HG03175 (cell line): ENCODE results near the gene AFMID.
"Not testable (repeated sequence)": the region's sequence is repeated elsewhere in the genome, so short reads cannot be mapped to it uniquely, and the experiment has no call there.

Experiments
- ATAC-seq: cut with Tn5 transposase; IDR thresholded peaks from one replicate; pipeline ENCODE4 v1.9.1; 2021; ENCODE audit warnings: mild to moderate bottlenecking, moderate library complexity; ENCODE audit not compliant: unreplicated experiment

The AFMID gene

DNA sequence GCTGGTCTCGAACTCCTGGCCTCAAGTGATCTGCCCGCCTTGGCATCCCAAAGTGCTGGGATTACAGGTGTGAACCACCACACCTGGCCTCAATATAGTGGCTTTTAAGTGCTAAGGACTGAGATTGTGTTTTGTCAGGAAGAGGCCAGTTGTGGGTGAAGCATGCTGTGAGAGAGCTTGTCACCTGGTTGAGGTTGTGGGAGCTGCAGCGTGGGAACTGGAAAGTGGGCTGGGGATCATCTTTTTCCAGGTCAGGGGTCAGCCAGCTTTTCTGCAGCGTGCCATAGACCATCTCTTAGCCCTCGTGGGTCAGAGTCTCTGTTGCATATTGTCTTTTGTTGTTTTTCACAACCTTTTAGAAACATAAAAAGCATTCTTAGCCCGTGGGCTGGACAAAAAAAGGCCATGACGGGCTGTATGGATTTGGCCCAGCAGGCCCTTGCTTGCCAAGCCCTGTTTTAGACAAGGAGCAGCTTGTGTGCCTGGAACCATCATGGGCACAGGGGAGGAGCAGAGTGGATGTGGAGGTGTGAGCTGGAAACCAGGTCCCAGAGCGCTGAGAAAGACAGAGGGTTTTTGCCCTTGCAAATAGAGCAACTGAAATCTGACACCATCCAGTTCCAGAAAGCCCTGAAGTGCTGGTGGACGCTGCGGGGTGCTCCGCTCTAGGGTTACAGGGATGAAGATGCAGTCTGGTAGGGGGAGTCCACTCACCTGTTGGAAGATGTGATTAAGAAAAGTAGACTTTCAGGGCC, 32.4 kb downstream of the AFMID start:
- ATAC-seq = no peak

DNA sequence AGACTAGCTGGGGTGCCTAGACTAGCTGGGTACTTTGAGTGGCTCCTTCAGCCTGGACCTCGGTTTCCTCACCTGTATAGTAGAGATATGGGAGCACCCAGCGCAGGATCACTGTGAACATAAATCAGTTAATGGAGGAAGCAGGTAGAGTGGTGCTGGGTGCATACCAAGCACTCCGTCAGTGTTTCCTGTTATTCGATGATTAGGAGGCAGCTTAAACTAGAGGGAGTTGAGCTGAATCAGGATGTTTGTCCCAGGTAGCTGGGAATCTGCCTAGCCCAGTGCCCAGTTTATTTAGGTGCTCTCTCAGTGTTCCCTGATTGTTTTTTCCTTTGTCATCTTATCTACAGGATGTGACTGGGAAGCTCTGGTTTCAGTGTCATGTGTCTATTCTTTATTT, 35.9 kb downstream of the AFMID start:
- no peak for ATAC-seq

DNA sequence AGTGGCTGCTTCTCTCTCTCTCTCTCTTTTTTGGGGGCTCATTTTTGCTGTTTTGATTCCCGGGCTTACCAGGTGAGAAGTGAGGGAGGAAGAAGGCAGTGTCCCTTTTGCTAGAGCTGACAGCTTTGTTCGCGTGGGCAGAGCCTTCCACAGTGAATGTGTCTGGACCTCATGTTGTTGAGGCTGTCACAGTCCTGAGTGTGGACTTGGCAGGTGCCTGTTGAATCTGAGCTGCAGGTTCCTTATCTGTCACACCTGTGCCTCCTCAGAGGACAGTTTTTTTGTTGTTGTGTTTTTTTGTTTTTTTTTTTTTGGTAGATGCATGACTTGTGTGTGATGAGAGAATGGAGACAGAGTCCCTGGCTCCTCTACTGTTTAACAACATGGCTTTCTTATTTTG, 36.6 kb downstream of the AFMID start:
- no peak for ATAC-seq

DNA sequence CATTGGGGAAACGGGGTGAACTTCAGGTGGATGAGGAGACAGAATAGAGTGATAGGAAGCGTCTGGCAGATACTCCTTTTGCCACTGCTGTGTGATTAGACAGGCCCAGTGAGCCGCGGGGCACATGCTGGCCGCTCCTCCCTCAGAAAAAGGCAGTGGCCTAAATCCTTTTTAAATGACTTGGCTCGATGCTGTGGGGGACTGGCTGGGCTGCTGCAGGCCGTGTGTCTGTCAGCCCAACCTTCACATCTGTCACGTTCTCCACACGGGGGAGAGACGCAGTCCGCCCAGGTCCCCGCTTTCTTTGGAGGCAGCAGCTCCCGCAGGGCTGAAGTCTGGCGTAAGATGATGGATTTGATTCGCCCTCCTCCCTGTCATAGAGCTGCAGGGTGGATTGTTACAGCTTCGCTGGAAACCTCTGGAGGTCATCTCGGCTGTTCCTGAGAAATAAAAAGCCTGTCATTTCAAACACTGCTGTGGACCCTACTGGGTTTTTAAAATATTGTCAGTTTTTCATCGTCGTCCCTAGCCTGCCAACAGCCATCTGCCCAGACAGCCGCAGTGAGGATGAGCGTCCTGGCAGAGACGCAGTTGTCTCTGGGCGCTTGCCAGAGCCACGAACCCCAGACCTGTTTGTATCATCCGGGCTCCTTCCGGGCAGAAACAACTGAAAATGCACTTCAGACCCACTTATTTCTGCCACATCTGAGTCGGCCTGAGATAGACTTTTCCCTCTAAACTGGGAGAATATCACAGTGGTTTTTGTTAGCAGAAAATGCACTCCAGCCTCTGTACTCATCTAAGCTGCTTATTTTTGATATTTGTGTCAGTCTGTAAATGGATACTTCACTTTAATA, 37.3 kb downstream of the AFMID start:
- no peak for ATAC-seq

DNA sequence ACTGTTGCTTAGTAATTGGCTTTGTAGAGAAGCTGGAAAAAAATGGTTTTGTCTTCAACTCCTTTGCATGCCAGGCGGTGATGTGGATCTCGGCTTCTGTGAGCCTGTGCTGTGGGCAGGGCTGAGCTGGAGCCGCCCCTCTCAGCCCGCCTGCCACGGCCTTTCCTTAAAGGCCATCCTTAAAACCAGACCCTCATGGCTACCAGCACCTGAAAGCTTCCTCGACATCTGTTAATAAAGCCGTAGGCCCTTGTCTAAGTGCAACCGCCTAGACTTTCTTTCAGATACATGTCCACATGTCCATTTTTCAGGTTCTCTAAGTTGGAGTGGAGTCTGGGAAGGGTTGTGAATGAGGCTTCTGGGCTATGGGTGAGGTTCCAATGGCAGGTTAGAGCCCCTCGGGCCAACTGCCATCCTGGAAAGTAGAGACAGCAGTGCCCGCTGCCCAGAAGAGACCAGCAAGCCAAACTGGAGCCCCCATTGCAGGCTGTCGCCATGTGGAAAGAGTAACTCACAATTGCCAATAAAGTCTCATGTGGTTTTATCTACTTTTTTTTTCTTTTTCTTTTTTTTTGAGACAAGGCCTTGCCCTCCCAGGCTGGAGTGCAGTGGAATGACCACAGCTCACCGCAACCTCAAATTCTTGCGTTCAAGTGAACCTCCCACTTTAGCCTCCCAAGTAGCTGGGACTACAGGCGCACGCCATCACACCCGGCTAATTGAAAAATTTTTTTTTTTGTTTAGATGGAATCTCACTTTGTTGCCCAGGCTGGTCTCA, 38.1 kb downstream of the AFMID start:
- no peak for ATAC-seq

DNA sequence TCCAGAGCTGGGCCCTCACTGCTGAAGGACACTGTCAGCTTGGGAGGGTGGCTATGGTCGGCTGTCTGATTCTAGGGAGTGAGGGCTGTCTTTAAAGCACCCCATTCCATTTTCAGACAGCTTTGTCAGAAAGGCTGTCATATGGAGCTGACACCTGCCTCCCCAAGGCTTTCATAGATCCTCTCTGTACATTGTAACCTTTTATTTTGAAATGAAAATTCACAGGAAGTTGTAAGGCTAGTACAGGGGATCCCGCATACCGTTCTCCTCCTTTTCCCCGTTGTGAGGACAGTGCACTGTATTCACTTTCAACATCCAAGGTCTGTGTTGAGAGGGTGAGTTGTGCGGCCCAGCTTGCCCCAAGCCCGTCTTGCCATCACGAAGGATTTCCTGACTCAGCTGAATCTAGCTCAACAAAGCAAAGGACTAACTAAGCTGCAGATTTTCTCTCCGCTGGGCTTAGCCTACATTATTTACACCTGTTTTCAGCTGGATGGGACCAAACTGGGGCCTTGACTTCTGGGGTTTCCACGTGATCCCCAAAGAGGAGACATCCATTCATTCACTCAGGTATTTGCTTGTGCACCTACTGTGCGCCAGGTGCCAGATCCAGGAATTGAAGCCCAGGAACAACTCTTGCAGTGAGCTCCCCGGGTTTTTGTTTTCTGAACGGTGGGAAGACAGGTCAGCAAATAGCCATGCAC, 39.0 kb downstream of the AFMID start:
- ATAC-seq = no peak

DNA sequence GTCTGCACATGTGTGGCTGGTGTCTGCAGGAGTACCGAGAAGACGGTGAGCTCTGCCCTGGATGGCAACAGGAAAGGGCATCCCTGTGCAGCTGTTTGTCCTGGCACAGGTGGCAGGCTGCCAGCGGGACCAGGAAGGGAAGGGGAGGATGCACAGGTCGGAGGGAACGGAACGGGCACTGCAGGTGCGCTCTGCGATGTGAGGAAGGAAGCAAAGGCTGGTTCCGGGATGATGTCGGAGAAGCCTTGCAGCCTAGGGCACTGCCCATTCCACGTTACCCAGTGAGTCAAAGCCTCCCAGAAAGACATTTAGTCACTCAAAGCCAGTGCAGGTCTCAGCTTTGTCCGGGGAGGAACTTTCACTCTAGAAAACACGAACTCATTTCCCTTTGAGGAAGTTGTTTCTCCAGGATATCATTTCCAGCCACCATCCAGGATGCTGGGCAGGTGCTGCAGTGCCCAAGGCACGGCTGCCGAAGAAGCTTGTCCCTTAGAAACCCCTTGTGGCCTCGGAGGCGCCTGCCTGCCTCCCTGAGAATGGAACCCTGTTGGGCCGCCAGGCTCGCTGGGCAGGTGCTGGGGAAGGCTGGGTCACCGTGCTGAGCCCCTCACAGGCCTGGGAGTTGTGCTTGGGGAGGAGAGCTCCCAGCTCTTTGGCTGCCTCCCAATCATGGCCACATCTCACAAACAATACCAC, 39.7 kb downstream of the AFMID start:
- ATAC-seq = no peak

DNA sequence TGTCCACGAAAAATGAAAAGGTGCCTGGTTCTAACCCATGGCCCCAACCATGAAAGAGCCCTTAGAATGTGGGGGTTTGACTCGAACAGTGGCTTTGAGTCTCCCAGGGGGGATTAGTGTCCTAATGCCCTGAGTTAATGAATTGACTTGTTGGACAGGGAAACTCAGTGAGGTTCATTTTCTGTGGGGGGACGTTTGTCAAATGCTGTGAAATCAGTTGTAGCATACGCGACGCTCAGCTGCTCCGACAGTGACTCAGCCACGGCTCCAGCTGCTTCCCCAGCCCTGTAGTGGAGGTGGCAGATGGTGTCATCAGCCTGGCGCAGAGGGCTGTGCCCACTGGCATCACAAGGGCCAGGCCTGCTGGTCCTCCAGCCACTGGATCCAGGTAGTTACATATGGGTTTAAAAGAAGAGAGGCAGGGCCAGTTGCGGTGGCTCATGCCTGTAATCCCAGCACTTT, 40.3 kb downstream of the AFMID start:
- ATAC-seq = no peak

DNA sequence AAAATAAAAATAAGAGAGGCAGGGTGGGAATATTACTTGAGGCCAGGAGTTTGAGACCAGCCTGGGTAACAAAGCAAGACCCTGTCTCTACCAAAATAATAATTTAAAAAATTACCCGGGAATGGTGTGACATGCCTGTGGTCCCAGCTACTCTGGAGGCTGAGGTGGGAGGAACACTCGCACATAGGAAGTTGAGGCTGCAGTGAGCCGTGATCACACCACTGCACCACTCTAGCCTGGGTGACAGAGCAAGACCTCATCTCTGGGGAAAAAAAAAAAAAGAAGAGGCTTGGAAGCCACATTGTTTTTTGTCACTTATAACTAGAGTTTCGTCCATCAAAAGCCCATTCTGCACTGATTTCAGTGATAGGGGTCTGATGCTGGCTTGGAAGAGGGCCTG, 41.0 kb downstream of the AFMID start:
- no peak for ATAC-seq

DNA sequence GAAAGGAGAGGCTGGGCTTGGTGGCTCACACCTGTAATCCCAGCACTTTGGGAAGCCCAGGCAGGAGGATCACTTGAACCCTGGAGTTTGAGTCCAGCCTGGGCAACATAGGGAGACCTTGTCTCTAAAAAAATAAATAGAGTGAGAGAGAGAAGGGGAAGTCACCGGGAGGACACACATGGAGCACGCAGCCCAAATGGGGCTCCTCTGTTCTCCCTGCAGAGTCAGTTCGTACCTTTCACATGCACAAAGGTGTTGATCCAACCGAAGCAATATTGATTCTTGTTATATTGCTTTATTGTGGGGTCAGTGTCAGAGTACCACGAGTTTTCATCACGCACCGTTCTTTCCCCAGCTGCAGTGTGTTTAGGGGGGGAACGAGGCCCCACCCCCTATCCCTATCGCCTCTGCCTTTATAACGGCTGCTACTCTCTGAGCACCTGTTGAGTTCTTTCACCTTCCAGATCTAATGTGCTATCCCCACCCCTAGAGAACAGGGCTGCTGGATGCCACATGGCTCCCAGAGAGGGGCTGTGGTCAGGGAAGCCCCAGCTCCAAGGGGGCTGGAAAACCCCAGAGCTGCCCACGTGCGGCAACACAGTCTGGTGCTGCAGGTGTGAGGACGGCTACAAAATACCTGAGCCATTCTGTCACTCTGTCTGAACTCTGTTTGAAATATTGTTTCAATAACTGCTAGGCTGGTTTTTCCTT, 43.2 kb downstream of the AFMID start:
- ATAC-seq = no peak

DNA sequence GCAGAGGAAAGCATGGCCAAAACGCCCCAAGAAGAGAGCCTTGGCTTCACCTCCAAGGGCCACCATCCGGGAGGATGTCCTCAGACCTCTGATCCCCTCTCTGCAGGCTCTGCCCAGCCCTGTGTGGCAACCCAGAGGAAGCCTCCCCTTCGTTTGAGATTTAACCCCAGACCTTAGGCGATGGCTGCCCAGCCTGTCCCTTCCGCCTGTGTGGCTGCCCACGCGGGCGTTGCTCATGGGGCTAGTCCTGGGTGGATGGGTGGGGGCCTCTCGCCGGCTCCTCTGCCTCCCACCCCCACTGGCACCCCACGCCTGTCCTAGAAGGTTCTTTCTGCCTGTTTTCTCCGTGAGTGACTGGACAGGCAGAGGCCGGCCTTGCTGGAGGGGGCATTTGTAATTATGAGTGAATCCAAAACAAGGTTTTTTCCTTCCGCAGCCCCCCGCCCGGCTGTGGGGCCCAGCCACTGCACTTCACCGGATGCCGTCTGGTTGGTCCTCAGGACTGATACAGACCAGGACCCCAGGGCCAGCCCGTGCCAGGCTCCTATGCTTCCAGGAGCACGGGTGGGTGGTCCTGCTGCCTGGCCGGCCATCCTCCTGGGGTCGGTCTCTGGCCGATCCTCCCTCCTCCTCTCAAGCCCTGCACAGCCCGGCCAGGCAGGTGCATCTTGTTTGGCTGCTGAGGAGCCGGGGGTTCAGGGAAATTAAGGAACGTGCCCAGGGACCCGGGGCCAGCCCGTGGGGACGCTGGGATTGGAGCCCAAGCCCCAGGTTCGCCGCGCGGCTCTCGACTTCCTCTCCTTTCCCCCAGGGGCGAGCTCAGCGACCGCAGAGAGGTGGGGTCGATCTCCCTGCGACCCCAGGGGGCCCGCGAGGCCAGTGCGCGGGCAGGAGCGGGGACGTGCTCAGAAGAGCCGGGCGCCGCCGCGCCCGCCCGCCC, 44.1 kb downstream of the AFMID start, which contains the start of gene TMEM235:
Gene TMEM235, plus strand, starts transcription at position 636 of the 940 bp plus-strand sequence. CDS start 393 bp downstream, outside the sequence.
- ATAC-seq = no peak

DNA sequence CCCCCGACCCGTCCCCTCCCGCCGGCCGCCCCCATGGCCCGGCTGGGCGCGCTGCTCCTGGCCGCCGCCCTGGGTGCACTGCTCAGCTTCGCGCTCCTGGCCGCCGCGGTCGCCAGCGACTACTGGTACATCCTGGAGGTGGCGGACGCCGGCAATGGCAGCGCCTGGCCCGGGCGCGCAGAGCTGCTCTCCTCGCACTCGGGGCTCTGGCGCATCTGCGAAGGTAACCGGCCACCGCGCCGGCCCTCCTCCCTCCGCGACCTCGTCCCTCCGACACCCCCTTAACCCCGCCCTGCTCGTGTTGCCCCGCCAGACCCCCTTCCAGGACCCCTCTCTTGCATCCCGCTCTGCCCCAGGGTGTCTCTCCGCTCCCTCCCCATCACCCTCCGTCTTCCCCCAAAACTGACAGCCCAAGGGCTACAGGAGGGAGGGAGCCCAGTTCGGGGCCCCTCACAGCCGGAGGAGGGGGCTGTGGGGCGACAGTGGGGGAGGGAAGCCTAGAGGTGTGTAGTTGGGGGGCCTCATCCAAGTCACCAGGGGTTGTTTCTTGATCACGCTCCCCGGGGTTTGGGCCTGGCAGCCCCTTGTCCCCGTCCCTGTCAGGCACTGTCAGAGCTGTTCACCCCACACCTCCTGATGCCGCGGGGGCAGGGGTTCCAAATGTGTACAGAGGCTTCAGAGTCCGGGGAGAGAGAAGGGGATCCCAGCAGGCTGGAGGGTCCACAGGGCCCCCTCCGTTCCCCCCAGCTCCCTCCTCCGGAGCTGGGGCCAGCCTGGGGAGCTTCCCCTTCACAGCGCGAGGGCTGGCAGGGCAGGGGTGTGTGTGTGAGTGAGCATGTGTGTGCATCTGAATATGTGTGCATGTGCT, 45.1 kb downstream of the AFMID start:
- ATAC-seq = no peak

DNA sequence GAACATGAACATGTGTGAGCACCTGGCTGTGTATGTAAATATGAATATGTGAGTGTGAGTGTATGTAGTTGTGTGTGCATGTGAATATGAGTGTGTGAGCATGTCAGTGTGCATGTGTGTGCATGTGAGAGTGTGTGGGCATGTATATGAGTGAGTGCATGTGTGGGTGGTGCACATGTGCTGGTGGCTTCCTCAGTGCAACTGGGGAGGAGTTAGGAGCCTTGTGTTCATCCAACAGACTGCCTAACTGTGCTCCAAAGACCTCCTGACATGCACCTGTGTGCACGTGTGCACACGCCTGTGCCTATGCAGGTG, 45.7 kb downstream of the AFMID start:
- no peak for ATAC-seq

DNA sequence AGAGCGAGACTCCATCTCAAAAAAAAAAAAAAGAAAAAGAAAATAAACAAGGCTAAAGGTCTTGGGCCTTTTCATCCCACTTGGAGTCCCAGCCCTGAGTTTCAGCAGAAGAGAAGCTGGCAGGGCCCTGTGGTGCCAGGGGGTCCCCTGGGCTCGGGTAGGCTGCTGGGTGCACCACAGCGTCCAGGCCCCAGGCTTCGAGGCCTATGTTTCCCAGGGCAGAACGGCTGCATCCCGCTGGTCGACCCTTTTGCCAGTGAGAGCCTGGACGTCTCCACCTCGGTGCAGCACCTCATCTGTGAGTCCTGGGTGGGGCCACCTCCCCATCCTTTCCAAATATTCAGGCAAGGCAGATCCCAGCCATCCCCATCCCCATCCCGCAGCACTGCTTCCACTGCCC, 46.5 kb downstream of the AFMID start:
- ATAC-seq = no peak

DNA sequence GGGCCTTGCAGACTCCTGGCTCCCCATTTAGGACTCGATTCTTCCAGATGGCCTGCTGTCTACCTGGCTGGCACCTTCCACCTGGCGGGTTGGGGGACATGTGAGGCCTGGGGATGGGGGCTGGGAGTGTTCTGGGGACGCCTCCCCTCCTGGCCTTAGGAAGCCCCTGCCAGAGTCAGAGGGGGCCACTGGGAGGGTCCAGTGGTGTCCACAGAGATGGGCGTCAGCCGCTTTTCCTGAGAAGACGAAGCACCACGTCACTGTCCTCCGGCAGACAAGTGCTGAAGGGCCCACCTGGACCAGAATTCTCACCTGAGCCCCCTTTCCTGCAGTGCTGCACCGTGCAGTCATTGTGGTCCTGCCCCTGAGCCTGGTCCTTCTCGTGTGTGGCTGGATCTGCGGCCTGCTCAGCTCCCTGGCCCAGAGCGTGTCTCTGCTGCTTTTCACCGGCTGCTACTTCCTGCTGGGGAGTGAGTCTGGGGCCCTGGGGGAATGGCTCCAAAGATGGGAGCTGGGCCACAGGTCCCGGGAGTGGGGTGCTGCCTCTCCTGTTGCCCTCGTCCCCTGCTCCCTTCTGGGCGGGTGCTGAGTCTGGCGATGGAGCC, 47.2 kb downstream of the AFMID start:
- no peak for ATAC-seq

DNA sequence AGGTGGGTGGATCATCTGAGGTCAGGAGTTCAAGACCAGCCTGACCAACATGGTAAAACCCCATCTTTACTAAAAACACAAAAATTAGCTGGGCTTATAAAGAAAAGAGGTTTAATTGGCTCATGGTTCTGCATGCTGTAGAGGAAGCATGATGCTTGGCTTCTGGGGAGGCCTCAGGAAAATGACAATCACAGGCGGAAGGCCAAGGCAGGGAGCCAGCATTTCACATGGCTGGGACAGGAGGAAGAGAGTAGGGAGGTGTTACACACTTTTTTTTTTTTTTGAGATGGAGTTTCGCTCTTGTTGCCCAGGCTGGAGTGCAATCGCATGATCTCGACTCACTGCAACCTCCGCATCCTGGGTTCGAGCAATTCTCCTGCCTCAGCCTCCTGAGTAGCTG, 47.9 kb downstream of the AFMID start:
- ATAC-seq = not testable (repeated sequence)

DNA sequence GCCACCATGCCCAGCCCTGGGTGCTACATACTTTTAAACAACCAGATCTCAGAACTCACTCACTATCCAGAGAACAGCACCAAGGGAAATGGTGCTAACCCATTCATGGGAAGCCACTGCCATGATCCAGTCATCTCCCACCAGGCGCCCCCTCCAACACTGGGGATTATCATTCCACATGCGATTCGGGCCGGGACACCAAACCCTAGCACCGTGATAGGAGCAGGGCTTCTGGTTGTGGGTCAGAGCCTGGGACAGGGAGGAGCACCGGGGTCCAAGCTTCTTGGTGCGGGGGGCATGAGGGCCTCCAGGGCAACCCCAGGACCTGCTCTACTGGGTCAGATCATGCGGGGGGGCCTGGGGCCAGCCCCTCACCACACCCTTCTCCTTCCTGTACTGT, 48.7 kb downstream of the AFMID start:
- no peak for ATAC-seq
